ENCODE measurements around the gene PREX1.

PREX1 gene

DNA sequence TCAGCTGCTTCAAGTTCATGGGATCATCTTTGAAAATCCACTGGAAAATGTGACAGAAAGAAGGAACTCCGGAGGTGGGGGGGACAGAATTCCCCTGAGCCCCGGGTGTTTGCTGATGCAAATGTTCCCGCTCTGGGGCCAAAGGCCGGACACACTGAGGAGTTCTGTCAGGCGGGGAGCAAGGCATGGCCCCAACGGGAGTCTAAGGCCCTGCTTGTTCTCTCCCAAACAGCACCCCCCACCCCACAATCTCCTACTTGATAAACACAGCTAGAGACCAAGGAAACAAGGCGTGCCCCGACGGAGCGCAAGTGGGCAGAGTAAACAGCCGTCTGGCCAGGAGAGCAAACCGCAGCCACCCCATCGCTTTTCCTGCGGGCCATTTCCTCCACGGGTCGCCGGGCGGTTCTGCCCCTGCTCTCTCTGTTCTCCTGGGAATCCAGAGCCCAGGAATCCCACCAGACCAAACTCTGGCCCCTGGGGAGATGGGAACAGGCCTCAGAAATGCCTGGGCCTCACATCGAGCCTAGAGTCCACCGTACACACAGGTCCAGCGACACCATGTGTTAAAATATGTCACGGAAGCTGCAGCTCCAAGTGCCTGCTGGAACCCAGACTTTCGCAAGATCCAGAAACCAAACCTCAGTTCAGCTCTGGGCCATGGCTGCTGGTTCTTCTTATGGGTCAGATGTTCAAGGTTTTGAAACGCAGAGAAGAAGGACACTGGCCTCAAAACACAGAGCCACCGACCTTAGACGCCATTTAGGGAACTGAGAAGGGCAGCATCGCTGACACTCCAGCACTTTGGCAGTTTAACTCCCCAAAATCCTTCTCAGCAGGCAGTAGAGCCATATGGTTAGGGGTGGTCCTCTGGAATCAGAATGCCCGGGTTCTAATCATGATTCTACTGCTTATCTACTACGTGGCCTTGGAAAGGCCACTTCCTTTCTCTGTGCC is 104.2 kb downstream of the PREX1 start:
- TF ChIP-seq, protein P1, sequence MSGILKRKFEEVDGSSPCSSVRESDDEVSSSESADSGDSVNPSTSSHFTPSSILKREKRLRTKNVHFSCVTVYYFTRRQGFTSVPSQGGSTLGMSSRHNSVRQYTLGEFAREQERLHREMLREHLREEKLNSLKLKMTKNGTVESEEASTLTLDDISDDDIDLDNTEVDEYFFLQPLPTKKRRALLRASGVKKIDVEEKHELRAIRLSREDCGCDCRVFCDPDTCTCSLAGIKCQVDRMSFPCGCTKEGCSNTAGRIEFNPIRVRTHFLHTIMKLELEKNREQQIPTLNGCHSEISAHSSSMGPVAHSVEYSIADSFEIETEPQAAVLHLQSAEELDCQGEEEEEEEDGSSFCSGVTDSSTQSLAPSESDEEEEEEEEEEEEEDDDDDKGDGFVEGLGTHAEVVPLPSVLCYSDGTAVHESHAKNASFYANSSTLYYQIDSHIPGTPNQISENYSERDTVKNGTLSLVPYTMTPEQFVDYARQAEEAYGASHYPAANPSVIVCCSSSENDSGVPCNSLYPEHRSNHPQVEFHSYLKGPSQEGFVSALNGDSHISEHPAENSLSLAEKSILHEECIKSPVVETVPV (CRISPR knock-in tag; IDR thresholded peaks at IDR 0.05), result no peak
- TF ChIP-seq, protein P2, sequence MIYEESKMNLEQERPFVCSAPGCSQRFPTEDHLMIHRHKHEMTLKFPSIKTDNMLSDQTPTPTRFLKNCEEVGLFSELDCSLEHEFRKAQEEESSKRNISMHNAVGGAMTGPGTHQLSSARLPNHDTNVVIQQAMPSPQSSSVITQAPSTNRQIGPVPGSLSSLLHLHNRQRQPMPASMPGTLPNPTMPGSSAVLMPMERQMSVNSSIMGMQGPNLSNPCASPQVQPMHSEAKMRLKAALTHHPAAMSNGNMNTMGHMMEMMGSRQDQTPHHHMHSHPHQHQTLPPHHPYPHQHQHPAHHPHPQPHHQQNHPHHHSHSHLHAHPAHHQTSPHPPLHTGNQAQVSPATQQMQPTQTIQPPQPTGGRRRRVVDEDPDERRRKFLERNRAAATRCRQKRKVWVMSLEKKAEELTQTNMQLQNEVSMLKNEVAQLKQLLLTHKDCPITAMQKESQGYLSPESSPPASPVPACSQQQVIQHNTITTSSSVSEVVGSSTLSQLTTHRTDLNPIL (CRISPR knock-in tag; IDR thresholded peaks at IDR 0.05; ENCODE audit: low read depth), result no peak
- TF ChIP-seq RARB (CRISPR knock-in tag; IDR thresholded peaks at IDR 0.05) (no peak), ZNF8 (CRISPR knock-in tag; IDR thresholded peaks at IDR 0.05) (no peak), OSR1 (CRISPR knock-in tag; IDR thresholded peaks at IDR 0.05) (no peak), SNAI2 (CRISPR knock-in tag; IDR thresholded peaks at IDR 0.05) (no peak), BACH2 (CRISPR knock-in tag; IDR thresholded peaks at IDR 0.05; ENCODE audit: borderline replicate concordance) (no peak), TOX (CRISPR knock-in tag; IDR thresholded peaks at IDR 0.05; ENCODE audit: borderline replicate concordance) (no peak), TCF4 (CRISPR knock-in tag; IDR thresholded peaks at IDR 0.05; ENCODE audit: borderline replicate concordance) (no peak), ESRRG (CRISPR knock-in tag; IDR thresholded peaks at IDR 0.05) (no peak), ZC3H10 (CRISPR knock-in tag; IDR thresholded peaks at IDR 0.05) (no peak)
- TF ChIP-seq, protein P3, sequence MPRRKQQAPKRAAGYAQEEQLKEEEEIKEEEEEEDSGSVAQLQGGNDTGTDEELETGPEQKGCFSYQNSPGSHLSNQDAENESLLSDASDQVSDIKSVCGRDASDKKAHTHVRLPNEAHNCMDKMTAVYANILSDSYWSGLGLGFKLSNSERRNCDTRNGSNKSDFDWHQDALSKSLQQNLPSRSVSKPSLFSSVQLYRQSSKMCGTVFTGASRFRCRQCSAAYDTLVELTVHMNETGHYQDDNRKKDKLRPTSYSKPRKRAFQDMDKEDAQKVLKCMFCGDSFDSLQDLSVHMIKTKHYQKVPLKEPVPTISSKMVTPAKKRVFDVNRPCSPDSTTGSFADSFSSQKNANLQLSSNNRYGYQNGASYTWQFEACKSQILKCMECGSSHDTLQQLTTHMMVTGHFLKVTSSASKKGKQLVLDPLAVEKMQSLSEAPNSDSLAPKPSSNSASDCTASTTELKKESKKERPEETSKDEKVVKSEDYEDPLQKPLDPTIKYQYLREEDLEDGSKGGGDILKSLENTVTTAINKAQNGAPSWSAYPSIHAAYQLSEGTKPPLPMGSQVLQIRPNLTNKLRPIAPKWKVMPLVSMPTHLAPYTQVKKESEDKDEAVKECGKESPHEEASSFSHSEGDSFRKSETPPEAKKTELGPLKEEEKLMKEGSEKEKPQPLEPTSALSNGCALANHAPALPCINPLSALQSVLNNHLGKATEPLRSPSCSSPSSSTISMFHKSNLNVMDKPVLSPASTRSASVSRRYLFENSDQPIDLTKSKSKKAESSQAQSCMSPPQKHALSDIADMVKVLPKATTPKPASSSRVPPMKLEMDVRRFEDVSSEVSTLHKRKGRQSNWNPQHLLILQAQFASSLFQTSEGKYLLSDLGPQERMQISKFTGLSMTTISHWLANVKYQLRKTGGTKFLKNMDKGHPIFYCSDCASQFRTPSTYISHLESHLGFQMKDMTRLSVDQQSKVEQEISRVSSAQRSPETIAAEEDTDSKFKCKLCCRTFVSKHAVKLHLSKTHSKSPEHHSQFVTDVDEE (CRISPR knock-in tag; IDR thresholded peaks at IDR 0.05), result no peak
- no peak for ATAC-seq

DNA sequence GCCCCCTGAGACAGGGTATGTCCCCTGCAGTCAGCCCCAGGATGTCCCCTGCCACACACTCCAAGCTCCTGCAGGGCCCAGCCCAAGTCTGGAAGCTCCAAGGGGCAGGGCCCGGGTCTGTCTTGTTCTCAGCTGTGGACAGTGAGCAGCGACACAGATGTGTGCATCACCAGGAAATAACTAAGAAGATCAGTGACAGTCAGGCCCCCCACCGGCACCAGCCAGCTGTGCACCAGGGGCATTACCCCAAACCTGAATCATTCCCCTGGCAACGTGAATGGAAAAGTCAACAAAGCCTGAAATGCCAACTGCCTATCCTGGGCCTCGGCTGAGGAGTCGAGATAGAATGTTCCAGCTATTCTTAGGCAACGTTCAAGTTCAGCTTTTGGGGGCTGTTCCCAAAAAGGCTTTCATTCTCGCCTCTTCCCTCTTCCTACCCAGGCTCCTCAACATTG is 105.0 kb downstream of the PREX1 start:
- ATAC-seq, result no peak
- no peak for TF ChIP-seq ZNF8 (CRISPR knock-in tag; IDR thresholded peaks at IDR 0.05)
- TF ChIP-seq ZNF70 (CRISPR knock-in tag; IDR thresholded peaks at IDR 0.05), result no peak
- TF ChIP-seq ZNF565 (CRISPR knock-in tag; conservative IDR thresholded peaks at IDR 0.05; ENCODE audit: low read depth), result no peak

DNA sequence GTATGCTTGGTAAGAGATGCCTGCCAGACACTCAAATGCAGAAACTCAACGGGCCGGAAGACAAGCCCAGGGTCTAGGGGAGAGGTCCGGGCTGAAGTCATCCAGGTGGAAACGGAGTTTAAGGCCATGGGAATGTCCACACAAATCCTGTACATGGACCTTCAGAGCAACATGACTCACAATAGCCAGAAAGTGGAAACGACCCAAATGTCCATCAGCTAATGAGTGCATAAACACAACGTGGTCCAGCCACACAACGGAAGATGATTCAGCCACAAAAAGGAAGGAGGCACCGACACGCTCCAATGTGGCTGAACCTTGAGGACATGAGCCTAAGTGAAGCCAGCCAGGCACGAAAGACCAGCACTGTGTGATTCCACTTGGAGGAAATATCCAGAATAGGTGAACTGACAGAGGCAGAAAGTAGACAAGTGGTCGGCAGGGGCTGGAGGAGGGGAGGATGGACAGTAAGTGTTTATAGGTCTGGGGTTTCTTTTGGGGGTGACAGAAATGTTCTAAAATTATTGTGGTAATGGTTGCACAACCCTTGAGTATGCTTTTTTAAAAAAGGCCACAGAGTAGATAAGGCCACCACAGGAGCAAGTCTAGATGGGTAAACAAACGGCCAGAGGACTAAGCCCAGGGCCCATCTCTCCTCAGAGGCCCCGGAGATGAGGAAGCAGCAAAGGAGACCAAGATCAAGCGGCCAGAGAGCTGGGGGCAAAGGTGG is 105.6 kb downstream of the PREX1 start:
- TF ChIP-seq ARNTL (CRISPR knock-in tag; IDR thresholded peaks at IDR 0.05; ENCODE audit: borderline replicate concordance, low read depth), result no peak
- TF ChIP-seq TOX (CRISPR knock-in tag; IDR thresholded peaks at IDR 0.05; ENCODE audit: borderline replicate concordance), result no peak
- TF ChIP-seq ZC3H10 (CRISPR knock-in tag; IDR thresholded peaks at IDR 0.05), result no peak
- TF ChIP-seq ISL1 (CRISPR knock-in tag; IDR thresholded peaks at IDR 0.05), result no peak
- no peak for TF ChIP-seq OSR1 (CRISPR knock-in tag; IDR thresholded peaks at IDR 0.05)
- no peak for TF ChIP-seq ZNF565 (CRISPR knock-in tag; conservative IDR thresholded peaks at IDR 0.05; ENCODE audit: low read depth)
- TF ChIP-seq, protein P2 (CRISPR knock-in tag; IDR thresholded peaks at IDR 0.05; ENCODE audit: low read depth), result no peak
- TF ChIP-seq, protein P4, sequence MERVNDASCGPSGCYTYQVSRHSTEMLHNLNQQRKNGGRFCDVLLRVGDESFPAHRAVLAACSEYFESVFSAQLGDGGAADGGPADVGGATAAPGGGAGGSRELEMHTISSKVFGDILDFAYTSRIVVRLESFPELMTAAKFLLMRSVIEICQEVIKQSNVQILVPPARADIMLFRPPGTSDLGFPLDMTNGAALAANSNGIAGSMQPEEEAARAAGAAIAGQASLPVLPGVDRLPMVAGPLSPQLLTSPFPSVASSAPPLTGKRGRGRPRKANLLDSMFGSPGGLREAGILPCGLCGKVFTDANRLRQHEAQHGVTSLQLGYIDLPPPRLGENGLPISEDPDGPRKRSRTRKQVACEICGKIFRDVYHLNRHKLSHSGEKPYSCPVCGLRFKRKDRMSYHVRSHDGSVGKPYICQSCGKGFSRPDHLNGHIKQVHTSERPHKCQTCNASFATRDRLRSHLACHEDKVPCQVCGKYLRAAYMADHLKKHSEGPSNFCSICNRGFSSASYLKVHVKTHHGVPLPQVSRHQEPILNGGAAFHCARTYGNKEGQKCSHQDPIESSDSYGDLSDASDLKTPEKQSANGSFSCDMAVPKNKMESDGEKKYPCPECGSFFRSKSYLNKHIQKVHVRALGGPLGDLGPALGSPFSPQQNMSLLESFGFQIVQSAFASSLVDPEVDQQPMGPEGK (CRISPR knock-in tag; IDR thresholded peaks at IDR 0.05; ENCODE audit: borderline replicate concordance), result no peak
- TF ChIP-seq, protein P5, sequence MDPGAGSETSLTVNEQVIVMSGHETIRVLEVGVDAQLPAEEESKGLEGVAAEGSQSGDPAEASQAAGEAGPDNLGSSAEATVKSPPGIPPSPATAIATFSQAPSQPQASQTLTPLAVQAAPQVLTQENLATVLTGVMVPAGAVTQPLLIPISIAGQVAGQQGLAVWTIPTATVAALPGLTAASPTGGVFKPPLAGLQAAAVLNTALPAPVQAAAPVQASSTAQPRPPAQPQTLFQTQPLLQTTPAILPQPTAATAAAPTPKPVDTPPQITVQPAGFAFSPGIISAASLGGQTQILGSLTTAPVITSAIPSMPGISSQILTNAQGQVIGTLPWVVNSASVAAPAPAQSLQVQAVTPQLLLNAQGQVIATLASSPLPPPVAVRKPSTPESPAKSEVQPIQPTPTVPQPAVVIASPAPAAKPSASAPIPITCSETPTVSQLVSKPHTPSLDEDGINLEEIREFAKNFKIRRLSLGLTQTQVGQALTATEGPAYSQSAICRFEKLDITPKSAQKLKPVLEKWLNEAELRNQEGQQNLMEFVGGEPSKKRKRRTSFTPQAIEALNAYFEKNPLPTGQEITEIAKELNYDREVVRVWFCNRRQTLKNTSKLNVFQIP (CRISPR knock-in tag; IDR thresholded peaks at IDR 0.05; ENCODE audit: borderline replicate concordance, low read depth), result no peak
- no peak for TF ChIP-seq PPARA (CRISPR knock-in tag; IDR thresholded peaks at IDR 0.05; ENCODE audit: borderline replicate concordance)
- no peak for TF ChIP-seq ZNF8 (CRISPR knock-in tag; IDR thresholded peaks at IDR 0.05)
- no peak for TF ChIP-seq GLIS3 (CRISPR knock-in tag; IDR thresholded peaks at IDR 0.05)
- TF ChIP-seq ZNF70 (CRISPR knock-in tag; IDR thresholded peaks at IDR 0.05), result no peak
- TF ChIP-seq, protein P3 (CRISPR knock-in tag; IDR thresholded peaks at IDR 0.05), result no peak
- no peak for TF ChIP-seq RARB (CRISPR knock-in tag; IDR thresholded peaks at IDR 0.05)
- ATAC-seq, result no peak
